ENCODE measurements around the gene ADGRD1.

DNA sequence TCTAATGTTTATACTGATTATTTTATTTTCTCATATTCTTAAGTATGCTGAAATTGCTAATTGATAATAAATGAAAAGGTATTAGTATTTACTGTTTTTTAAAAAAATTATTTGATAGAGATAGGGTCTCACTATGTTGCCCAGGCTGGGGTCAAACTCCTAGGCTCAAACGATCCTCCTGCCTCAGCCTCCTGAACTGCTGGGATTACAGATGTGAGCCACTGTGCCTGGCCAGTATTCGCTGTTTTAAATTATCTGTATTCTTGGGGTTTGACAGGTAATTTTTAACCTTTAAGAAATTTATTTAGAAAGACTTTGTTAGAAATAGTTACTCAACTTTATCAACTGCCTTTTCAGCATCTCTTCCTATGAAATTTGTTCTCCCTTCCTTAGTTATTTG is 49.6 kb upstream of the ADGRD1 start:
- TF ChIP-seq GATA3 (IDR thresholded peaks at IDR 0.05; ENCODE audit: low read depth, low read length) (no peak), GATA2 (IDR thresholded peaks at IDR 0.05; ENCODE audit: low read depth, low read length) (no peak)

Measured in SH-SY5Y (cell line).